K562 (cell line): Measurements from ENCODE around the gene ADAMTS2.

Source experiments
- CTCF ChIP-seq, 3 experiments: IDR thresholded peaks in 2 of 3; conservative IDR thresholded peaks in 1 of 3; 2 replicates each; pipeline ENCODE4 v1.5.1; 2011 to 2012; ENCODE audit warnings: low read length in 3 of 3, mild to moderate bottlenecking in 3 of 3, control low read depth in 2 of 3, improper control_type of control experiment in 1 of 3, inconsistent platforms in 1 of 3, low read depth in 1 of 3, mixed read lengths in 1 of 3, moderate library complexity in 1 of 3; ENCODE audit not compliant: insufficient read depth in 2 of 3
- HNRNPK ChIP-seq: fragments of 200-400 bp; formaldehyde crosslinking; IDR thresholded peaks from one replicate; pipeline ENCODE4 v1.6.1; 2018; ENCODE audit warnings: mild to moderate bottlenecking, low read depth, low read length; ENCODE audit not compliant: poor library complexity, severe bottlenecking
- TF ChIP-seq, protein P1 (sequence below): fragments of 250-450 bp; sonication (Bioruptor Pico); IDR thresholded peaks from 2 replicates; pipeline ENCODE4 v1.8.0; 2021; ENCODE audit warnings: moderate library complexity, mild to moderate bottlenecking, inconsistent platforms

- TF ChIP-seq CTCF (IDR thresholded peaks at IDR 0.05 in 2 of 3, conservative IDR thresholded peaks at IDR 0.05 in 1 of 3; ENCODE audit: insufficient read depth in 2 of 3, low read depth in 1 of 3, low read length in 3 of 3) (no peak), HNRNPK (no peak)
- TF ChIP-seq, protein P1, sequence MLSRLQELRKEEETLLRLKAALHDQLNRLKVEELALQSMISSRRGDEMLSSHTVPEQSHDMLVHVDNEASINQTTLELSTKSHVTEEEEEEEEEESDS (CRISPR knock-in tag), result no peak
Observed at GRCh38 chr5:179124273-179124852, 220.9 kb downstream of the ADAMTS2 start.
